Measurements from ENCODE around the gene TMEM42. TPM values are rescaled to one million over a fixed set of nuclear protein-coding genes. Genes with fewer than 3 reads are reported as not detected.

The TMEM42 gene
- polyA plus RNA-seq, 1 donor from 2014 or later, result 15.1 TPM

- Histone ChIP-seq H3K27ac (ENCODE audit: low read length) (no peak overlapping the region), H3K9me3 (ENCODE audit: low read length) (no peaks in the 10 kb centered on the region), H3K79me2 (replicated peaks; ENCODE audit: insufficient read depth, low read length) (no peaks in the 10 kb centered on the region), H3F3A (ENCODE audit: insufficient read depth, low read length, poor library complexity, severe bottlenecking) (no peaks in the 10 kb centered on the region), H3K36me3 (ENCODE audit: insufficient read depth, low read length) (no peaks in the 10 kb centered on the region), H2AFZ (ENCODE audit: low read depth, low read length) (no peak overlapping the region), H3K9me2 (ENCODE audit: insufficient read depth, low read length) (no peaks in the 10 kb centered on the region), H3K4me3 (ENCODE audit: low read length) (no peak overlapping the region), H3K9ac (ENCODE audit: low read length) (no peak overlapping the region), H3K27me3 (ENCODE audit: insufficient read depth, low read depth, low read length) (no peaks in the 10 kb centered on the region), H4K20me1 (ENCODE audit: insufficient read depth) (no peaks in the 10 kb centered on the region), H3K4me2 (ENCODE audit: low read length) (no peak overlapping the region)
- TF ChIP-seq CTCF (IDR thresholded peaks at IDR 0.05; ENCODE audit: poor library complexity, severe bottlenecking), result no peak
- no peak for TF ChIP-seq RAD21 (conservative IDR thresholded peaks at IDR 0.05)
- no peak for TF ChIP-seq SMC3 (conservative IDR thresholded peaks at IDR 0.05; ENCODE audit: poor library complexity)
- no peak for TF ChIP-seq REST (IDR thresholded peaks at IDR 0.05; ENCODE audit: borderline replicate concordance)
- no peak for TF ChIP-seq POLR2AphosphoS5 (IDR thresholded peaks at IDR 0.05)
- TF ChIP-seq TAF1 (IDR thresholded peaks at IDR 0.05; ENCODE audit: low read depth), result no peak
- no peak for TF ChIP-seq MXI1 (conservative IDR thresholded peaks at IDR 0.05; ENCODE audit: poor library complexity, severe bottlenecking)
Observed at GRCh38 chr3:44832965-44833364, 28.7 kb upstream of the TMEM42 start.

- Histone ChIP-seq H3K9me2 (ENCODE audit: insufficient read depth, low read length) (no peaks in the 10 kb centered on the region), H3K79me2 (replicated peaks; ENCODE audit: insufficient read depth, low read length) (no peaks in the 10 kb centered on the region), H3K4me3 (ENCODE audit: low read length) (peak overlapping the region; percentile 21), H3K36me3 (ENCODE audit: insufficient read depth, low read length) (no peaks in the 10 kb centered on the region), H3K4me2 (ENCODE audit: low read length) (no peak overlapping the region), H3K9ac (ENCODE audit: low read length) (no peak overlapping the region), H3F3A (ENCODE audit: insufficient read depth, low read length, poor library complexity, severe bottlenecking) (no peaks in the 10 kb centered on the region), H3K27me3 (ENCODE audit: insufficient read depth, low read depth, low read length) (no peaks in the 10 kb centered on the region), H2AFZ (ENCODE audit: low read depth, low read length) (no peak overlapping the region), H3K9me3 (ENCODE audit: low read length) (no peaks in the 10 kb centered on the region), H3K27ac (ENCODE audit: low read length) (no peak overlapping the region), H4K20me1 (ENCODE audit: insufficient read depth) (no peaks in the 10 kb centered on the region)
- TF ChIP-seq SMC3 (conservative IDR thresholded peaks at IDR 0.05; ENCODE audit: poor library complexity), result no peak
- no peak for TF ChIP-seq TAF1 (IDR thresholded peaks at IDR 0.05; ENCODE audit: low read depth)
- no peak for TF ChIP-seq REST (IDR thresholded peaks at IDR 0.05; ENCODE audit: borderline replicate concordance)
- no peak for TF ChIP-seq RAD21 (conservative IDR thresholded peaks at IDR 0.05)
- TF ChIP-seq MXI1 (conservative IDR thresholded peaks at IDR 0.05; ENCODE audit: poor library complexity, severe bottlenecking), result no peak
- no peak for TF ChIP-seq CTCF (IDR thresholded peaks at IDR 0.05; ENCODE audit: poor library complexity, severe bottlenecking)
- TF ChIP-seq POLR2AphosphoS5 (IDR thresholded peaks at IDR 0.05), result no peak
- TF ChIP-seq EP300 (conservative IDR thresholded peaks at IDR 0.05; ENCODE audit: poor library complexity, severe bottlenecking), result no peak
- TF ChIP-seq EZH2 (IDR thresholded peaks at IDR 0.05; ENCODE audit: borderline replicate concordance, insufficient read depth, low read length, poor library complexity, severe bottlenecking), result no peak
Observed at GRCh38 chr3:44833394-44833793, 28.3 kb upstream of the TMEM42 start.
